GM20000 (cell line): ENCODE data around the gene COLEC12.

ENCODE experiments used
- DNase-seq: peaks from one replicate; pipeline ENCODE4 v3.0.0; 2012; ENCODE audit warnings: low spot score
- TF ChIP-seq, protein P1 (sequence below): IDR thresholded peaks from 2 replicates; pipeline ENCODE4 v1.5.1; 2012; ENCODE audit warnings: mild to moderate bottlenecking, control low read depth; ENCODE audit errors: extremely low read depth, missing control alignments

Gene COLEC12

DNA sequence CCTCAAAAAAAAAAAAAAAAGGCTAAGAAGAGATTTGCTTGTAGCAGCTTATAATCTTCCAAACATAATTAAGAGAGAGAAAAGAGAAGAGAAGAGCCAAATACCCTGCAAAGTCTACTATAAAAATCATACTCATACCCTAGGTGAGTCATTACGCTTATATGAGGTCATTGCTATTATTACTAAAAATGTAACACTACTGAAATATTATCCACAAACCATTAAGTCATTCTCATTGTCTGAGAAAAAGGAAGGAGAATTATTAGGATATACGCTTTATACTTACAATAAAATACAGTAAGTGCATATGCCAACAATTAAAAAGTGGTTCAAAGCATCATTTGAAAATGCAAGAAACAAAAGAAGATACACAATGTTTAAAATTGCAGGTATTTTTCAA lies 66.5 kb downstream of the COLEC12 start:
- no peak for DNase-seq
- TF ChIP-seq, protein P1, sequence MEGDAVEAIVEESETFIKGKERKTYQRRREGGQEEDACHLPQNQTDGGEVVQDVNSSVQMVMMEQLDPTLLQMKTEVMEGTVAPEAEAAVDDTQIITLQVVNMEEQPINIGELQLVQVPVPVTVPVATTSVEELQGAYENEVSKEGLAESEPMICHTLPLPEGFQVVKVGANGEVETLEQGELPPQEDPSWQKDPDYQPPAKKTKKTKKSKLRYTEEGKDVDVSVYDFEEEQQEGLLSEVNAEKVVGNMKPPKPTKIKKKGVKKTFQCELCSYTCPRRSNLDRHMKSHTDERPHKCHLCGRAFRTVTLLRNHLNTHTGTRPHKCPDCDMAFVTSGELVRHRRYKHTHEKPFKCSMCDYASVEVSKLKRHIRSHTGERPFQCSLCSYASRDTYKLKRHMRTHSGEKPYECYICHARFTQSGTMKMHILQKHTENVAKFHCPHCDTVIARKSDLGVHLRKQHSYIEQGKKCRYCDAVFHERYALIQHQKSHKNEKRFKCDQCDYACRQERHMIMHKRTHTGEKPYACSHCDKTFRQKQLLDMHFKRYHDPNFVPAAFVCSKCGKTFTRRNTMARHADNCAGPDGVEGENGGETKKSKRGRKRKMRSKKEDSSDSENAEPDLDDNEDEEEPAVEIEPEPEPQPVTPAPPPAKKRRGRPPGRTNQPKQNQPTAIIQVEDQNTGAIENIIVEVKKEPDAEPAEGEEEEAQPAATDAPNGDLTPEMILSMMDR: no peak

DNA sequence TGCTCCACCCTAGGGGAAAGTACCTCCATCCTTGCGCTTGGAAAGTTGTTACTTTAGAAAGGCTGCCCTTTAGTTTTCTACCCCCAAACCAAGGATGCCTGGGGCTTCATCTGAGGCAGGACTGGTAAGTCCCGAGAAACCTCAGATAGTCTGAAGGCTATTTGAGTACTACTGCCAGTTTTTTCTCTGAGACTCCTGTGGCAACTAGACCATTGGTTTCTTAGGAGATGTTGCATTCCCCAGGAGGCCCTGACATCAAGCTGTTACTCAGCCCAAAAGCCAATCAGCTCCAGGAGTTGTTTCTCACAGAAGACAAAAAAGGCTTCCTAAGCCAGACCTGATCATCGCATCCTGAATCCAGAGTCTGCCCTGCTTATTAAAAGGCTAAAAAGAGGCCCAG lies 67.2 kb downstream of the COLEC12 start:
- no peak for DNase-seq
- TF ChIP-seq, protein P1: no peak

DNA sequence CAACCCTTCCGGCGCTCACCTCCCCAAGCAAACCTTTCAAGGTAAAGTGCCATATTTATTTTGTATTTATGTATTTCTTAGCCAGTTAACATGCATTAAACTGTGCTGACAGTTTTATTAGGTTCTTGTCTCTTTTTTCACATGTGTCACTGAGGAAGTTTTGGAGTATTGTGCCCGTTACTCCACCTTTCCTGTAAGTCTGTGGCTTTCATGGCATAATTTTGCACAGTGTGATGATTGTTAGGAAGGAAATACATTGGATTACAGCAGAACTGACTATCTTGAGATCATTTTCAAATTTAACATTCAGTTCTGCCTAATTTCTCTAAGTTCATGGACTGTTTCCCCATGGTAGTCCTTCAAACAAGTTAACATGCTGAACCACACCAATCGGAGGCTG lies 67.7 kb downstream of the COLEC12 start:
- TF ChIP-seq, protein P1: no peak
- DNase-seq: no peak

DNA sequence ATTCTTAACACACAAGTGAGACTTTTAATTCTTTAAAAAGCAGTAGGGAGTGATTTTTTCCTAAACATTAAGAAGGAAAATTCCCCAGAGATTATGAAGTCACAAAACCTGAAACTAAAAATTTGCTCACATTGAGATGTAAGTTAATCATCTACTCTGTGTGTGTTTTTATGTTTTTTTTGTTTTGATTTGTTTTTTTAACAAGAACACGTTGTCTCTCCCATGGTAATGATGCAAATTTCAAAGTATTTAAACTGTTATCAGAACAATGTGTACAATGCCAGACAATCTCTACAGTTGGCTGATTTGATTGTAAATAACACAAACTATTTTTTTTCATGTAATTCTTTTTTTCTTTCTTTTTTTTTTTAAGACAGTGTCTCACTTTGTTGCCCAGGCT lies 71.5 kb downstream of the COLEC12 start:
- no peak for DNase-seq
- TF ChIP-seq, protein P1: no peak

DNA sequence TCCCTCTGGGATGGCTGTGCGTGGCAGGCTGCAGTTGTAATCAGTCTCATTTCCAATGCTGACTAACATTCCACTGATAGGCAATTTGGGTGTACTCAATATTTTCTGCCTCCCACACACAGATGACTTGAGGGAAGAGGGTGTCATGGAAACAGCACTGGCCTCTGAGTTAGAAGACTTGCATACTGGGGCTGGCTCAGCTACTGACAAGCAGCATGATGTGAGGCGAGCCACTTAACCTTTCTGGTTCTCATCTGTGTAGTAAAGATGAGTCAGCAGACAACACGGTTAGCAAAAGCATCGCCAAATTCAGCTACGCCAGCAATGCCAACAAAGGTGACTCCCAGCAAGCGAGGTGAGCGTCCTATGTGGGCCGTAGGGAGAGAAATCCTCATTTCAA lies 73.5 kb downstream of the COLEC12 start:
- no peak for DNase-seq
- TF ChIP-seq, protein P1: no peak

DNA sequence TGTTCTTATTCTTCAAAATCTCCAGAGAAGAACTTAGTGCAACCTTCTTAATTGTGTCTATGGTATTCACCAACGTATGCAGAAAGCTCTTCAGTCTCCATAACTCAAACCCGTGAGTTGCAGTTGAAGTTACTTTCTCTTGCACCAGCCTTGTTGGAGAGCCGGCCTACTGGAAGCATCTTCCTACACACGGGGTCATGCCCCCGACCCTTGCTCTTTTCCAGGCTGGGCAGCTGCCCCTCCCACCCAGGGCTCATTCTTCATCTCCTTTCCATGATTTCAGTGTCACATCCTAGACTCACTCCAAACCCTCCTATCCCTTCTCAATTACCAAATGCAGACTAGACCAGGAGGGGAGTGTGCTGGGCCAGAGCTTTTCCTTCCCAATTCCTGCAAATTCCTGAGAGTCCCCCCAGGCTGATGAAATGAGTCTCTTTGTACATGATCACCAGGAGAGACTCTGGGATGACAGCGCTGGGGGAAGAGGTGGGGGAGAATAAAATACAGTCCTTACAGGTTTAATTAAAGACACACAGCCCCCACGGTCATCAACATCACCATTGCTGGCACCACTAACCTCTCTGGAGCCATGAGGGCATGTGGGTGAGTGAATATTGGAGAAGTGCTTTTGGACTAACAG lies 75.3 kb downstream of the COLEC12 start:
- TF ChIP-seq, protein P1: no peak

DNA sequence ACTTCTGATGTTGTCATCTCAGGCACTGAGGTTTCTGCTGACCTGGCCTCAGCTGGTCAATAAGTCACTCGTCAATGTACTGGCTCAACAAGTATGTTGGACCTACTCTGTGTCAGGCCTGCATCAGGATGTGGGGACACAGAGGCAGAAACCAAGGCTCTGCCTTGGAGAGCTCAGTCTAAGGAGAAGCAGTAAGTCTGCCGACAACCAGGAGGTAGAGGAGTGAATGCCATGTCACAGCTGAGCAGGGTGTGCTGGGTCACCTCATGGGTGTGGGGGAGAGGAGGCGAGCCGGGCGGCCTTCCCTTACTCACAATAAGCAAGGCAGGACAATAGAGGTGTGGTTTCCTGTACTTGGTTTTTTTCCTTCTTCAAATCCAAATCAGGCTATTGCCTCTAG lies 75.8 kb downstream of the COLEC12 start:
- DNase-seq: no peak

More for the DNA sequence above, 75.3 kb downstream of the COLEC12 start:
- no peak for DNase-seq

More for the DNA sequence above, 75.8 kb downstream of the COLEC12 start:
- TF ChIP-seq, protein P1: no peak
